GM12874 (cell line): ENCODE data around the gene KRT71.

Experiments
- CTCF ChIP-seq: IDR thresholded peaks from 2 replicates; pipeline ENCODE4 v1.5.1; 2011; ENCODE audit warnings: low read depth, mild to moderate bottlenecking, control low read depth, low read length, moderate library complexity; ENCODE audit not compliant: insufficient read depth

KRT71 gene

DNA sequence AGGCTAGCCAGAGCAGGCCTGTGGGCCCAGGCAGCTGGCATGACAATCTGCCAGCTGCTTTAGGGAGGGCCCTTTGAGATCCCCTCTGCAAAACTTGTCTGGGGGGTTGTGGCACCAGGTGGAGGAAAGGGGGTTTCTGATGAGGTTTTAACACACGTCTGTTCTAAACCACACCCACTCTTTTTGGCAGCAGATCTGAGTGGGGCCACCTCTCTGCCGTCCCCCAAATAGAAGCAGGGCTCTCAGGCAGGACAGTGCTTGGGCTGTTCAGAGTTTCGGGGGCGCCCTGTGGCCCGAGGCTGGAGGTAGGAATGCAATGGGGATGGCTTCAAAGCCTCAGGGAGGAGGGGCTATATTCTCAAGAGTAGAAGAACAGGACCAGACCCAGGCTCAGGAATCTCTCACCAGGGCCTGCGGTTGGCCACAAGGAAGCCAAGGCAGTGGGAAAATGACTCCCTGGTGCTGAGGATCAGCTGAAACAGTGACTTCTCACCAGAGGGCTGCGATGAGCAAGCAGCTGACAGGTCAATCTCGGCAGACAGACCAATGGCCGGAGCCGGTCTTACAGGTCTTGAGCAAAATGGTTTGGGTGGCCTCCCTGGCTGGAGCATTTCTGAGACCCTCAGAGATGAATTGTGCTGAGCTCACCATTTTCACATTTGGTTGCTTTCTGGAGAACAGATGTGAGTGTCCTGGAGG, 31.2 kb downstream of the KRT71 start:
- no peak for TF ChIP-seq CTCF

DNA sequence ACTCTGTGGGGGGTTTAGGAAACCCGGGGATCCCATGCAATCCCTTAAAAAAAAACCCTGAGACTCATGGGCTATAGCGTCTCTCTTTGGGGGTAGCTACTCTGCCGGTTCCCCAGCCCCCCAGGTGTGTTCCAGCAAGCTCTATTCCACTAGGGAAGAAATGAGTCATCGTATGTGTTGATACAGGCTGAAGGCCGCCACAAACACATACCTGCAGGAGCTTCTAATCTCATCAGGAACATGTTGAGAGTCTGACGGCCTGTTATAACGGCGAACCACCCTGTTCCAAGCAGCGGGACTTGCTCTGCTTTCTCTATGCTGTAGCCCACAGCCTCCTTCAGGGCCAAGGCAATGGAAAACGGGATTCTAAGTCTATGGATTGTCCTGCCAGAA, 31.8 kb downstream of the KRT71 start:
- TF ChIP-seq CTCF: no peak

- TF ChIP-seq CTCF: no peak
These were observed 32.9 kb downstream of the KRT71 start, which contains the start of gene KRT5 for GRCh38 chr12:52519826-52520662. KRT5 (minus strand) TSS chr12:52520394; CDS start chr12:52520296, 98 bp downstream.

GRCh38 chr12:52519387-52519703, 33.6 kb downstream of the KRT71 start:
- TF ChIP-seq CTCF: no peak

DNA sequence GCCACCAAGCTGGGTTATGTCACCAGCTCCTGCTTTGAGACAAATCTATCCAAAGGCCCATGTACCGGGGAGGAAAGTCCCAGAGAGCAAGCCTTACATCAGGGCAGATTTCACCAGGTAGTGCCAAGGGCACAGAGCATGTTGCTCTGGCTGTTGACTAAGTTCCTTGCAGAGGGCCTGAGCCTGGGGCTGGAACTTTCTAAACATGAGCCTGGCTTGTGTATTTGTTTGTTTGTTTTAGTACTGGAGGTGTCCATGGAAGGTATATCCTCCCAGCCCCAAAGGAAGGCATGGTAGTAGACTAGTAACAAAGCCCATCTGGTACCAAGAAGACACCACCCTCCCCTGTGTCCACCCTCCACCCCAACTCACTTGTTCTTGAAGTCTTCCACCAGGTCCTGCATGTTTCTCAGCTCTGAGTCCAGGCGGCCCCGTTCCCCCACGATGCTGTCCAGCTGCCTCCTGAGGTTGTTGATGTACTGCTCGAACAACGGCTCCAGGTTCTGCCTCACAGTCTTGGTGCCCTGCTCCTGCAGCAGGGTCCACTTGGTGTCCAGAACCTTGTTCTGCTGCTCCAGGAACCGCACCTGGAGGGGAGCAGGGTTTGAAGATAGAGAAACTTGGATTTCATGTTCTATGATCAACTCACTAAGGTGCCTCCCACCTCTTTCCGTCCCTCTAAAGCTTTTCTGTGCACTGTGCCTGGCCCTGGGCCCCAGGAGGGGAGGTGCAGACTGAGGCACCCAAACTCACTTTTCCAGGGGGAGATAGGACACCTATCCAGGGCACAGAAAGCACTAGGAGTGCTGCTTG, 34.2 kb downstream of the KRT71 start:
- no peak for TF ChIP-seq CTCF

DNA sequence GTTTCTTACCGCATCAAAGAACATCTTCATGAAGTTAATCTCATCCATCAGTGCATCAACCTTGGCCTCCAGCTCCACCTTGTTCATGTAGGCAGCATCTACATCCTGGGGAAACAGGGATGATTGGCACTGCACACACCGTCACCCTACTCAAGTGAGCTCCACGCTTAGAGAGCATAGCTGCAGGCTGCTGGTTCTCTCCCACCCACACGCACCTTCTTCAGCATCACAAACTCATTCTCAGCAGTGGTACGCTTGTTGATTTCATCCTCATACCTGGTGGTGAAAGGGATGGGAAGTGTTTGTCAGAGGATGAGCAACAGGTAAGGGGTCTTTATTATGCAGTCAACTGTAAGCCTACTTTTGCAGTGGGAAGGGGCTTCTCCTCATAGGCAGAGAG, 35.1 kb downstream of the KRT71 start:
- TF ChIP-seq CTCF: no peak
